Breast epithelium (tissue), 4 donors: ENCODE data around the gene TCN1. TPM values are rescaled to one million over a fixed set of nuclear protein-coding genes. Genes with fewer than 3 reads are reported as not detected.
"Not testable (repeated sequence)": the region's sequence is repeated elsewhere in the genome, so short reads cannot be mapped to it uniquely, and the experiment has no call there.

Experiments
- DNase-seq, 2 donors: peaks; one replicate each; pipeline ENCODE4 v3.0.0-alpha.2; 2019; ENCODE audit warnings: low spot score in 2 of 2
- H3K27ac ChIP-seq, 2 donors: fragments of 200-600 bp; sonication (generic) in 1 of 2; one replicate each; pipeline ENCODE4 v1.5.1; 2016 to 2019; ENCODE audit warnings: mild to moderate bottlenecking in 1 of 2
- H3K27me3 ChIP-seq, 2 donors: fragments of 200-600 bp; sonication (generic) in 1 of 2; one replicate each; pipeline versions ENCODE4 v1.5.1 to v1.6.0; 2017 to 2019; ENCODE audit warnings: control low read depth in 1 of 2, mild to moderate bottlenecking in 1 of 2
- H3K36me3 ChIP-seq: fragments of 200-600 bp; one replicate; pipeline ENCODE4 v1.5.1; 2019
- H3K4me1 ChIP-seq, 2 donors: fragments of 200-600 bp; sonication (generic); one replicate each; pipeline ENCODE4 v1.5.1; 2016 to 2019; ENCODE audit warnings: control low read depth in 1 of 2
- H3K4me3 ChIP-seq, 3 donors: fragments of 200-600 bp; sonication (generic); 1 replicate in 2 of 3; 2 replicates in 1 of 3; pipeline ENCODE4 v1.5.1; 2016 to 2019; ENCODE audit warnings: mild to moderate bottlenecking in 3 of 3, moderate library complexity in 2 of 3
- H3K9me3 ChIP-seq, 2 donors: fragments of 200-600 bp; sonication (generic) in 1 of 2; one replicate each; pipeline ENCODE4 v1.5.1; 2016 to 2019; ENCODE audit warnings: control low read depth in 1 of 2
- POLR2A ChIP-seq: fragments of 450-650 bp; IDR thresholded peaks from one replicate; pipeline ENCODE4 v1.6.1; 2016; ENCODE audit warnings: antibody characterized with exemption, mild to moderate bottlenecking, moderate library complexity
- POLR2AphosphoS5 ChIP-seq, 3 donors: sonication (generic); formaldehyde crosslinking; IDR thresholded peaks; one replicate each; pipeline ENCODE4 v1.6.1; 2017; ENCODE audit warnings: antibody characterized with exemption in 3 of 3
- intact Hi-C: fragments of 100-400 bp; cut with DNase I; formaldehyde crosslinking; loops from one replicate; pipeline ENCODE4 v1.15.1; 2023; ENCODE audit warnings: low total_unique reads
- total RNA-seq, 3 donors: library from RNA; depleted of rRNA; stranded (reverse); fragments of >200 nt; gene quantifications; one replicate each; pipeline ENCODE4 v1.1.0, GENCODE V29; 2016
- TF ChIP-seq, protein P1 (sequence below), 3 donors: fragments of 450-650 bp; IDR thresholded peaks; one replicate each; pipeline ENCODE4 v1.5.1; 2016 to 2017; ENCODE audit warnings: antibody characterized with exemption in 3 of 3, mild to moderate bottlenecking in 3 of 3, moderate library complexity in 3 of 3

Gene TCN1
- total RNA-seq = 100 to 1,000 TPM in 1 of 3 donors, 10 to 100 TPM in 1, not detected in 1; 45.6 to 112 TPM

- H3K27ac ChIP-seq = peak within 1 kb of the TSS; percentile 72 to 74
- H3K36me3 ChIP-seq = no peaks in the 10 kb centered on the region
- no peaks in the 10 kb centered on the region for H3K4me1 ChIP-seq
- H3K4me3 ChIP-seq = no peak within 1 kb of the TSS
- no peaks in the 10 kb centered on the region for H3K9me3 ChIP-seq
- no peaks in the 10 kb centered on the region for H3K27me3 ChIP-seq
- intact Hi-C loops = no loop called here
- DNase-seq = peak in 1 of 2 donors; percentile 23
- TF ChIP-seq, protein P1, sequence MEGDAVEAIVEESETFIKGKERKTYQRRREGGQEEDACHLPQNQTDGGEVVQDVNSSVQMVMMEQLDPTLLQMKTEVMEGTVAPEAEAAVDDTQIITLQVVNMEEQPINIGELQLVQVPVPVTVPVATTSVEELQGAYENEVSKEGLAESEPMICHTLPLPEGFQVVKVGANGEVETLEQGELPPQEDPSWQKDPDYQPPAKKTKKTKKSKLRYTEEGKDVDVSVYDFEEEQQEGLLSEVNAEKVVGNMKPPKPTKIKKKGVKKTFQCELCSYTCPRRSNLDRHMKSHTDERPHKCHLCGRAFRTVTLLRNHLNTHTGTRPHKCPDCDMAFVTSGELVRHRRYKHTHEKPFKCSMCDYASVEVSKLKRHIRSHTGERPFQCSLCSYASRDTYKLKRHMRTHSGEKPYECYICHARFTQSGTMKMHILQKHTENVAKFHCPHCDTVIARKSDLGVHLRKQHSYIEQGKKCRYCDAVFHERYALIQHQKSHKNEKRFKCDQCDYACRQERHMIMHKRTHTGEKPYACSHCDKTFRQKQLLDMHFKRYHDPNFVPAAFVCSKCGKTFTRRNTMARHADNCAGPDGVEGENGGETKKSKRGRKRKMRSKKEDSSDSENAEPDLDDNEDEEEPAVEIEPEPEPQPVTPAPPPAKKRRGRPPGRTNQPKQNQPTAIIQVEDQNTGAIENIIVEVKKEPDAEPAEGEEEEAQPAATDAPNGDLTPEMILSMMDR (IDR thresholded peaks at IDR 0.05) = no peak
- TF ChIP-seq POLR2AphosphoS5 (IDR thresholded peaks at IDR 0.05) (no peak), POLR2A (no peak)
These were observed at the start of gene TCN1 for GRCh38 chr11:59866397-59866796. TCN1 (minus strand) TSS chr11:59866487; CDS start chr11:59866470, 17 bp downstream.

GRCh38 chr11:59903569-59903968 is 37.3 kb upstream of the TCN1 start:
- H3K4me3 ChIP-seq, H3K4me1 ChIP-seq, H3K27me3 ChIP-seq, intact Hi-C loops, H3K9me3 ChIP-seq, H3K36me3 ChIP-seq, H3K27ac ChIP-seq, DNase-seq: not testable (repeated sequence)

- no peaks in the 10 kb centered on the region for H3K36me3 ChIP-seq
- no peaks in the 10 kb centered on the region for H3K4me1 ChIP-seq
- H3K4me3 ChIP-seq = no peak overlapping the region
- no peaks in the 10 kb centered on the region for H3K27me3 ChIP-seq
- TF ChIP-seq POLR2A = no peak
- TF ChIP-seq, protein P1 (IDR thresholded peaks at IDR 0.05) = no peak
- TF ChIP-seq POLR2AphosphoS5 (IDR thresholded peaks at IDR 0.05) = no peak
- no peak for DNase-seq
- H3K9me3 ChIP-seq = no peaks in the 10 kb centered on the region
- no peak overlapping the region for H3K27ac ChIP-seq
- intact Hi-C loops = no loop called here
These were observed 35.0 kb upstream of the TCN1 start for GRCh38 chr11:59901306-59901705.

- no peaks in the 10 kb centered on the region for H3K9me3 ChIP-seq
- H3K27ac ChIP-seq = no peak overlapping the region
- H3K4me3 ChIP-seq = no peak overlapping the region
- intact Hi-C loops = no loop called here
- no peaks in the 10 kb centered on the region for H3K36me3 ChIP-seq
- H3K27me3 ChIP-seq = no peaks in the 10 kb centered on the region
- DNase-seq = no peak
- H3K4me1 ChIP-seq = no peaks in the 10 kb centered on the region
- TF ChIP-seq, protein P1 (IDR thresholded peaks at IDR 0.05) = no peak
- no peak for TF ChIP-seq POLR2A
- no peak for TF ChIP-seq POLR2AphosphoS5 (IDR thresholded peaks at IDR 0.05)
These were observed 34.3 kb upstream of the TCN1 start for GRCh38 chr11:59900366-59901126.

DNA sequence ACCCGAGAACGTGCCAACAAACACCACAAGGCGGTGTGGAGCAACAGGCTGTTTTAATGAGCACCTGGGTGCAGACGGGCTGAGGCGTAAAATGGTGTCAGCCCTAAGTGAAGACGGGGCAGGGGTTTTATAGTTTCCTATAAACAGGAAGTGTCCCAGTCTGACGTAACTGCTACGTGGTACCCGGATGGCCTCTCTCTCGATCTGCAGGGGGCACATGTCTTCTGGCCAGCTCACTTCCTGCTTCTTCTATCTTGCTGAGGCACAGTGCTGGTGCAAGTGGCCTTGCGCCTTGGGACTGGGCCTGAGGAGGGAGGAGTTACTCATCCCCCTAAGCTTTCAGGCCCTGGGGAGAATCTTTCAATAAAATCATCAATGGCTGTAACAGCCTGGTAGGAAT is 33.2 kb upstream of the TCN1 start:
- no peaks in the 10 kb centered on the region for H3K36me3 ChIP-seq
- no peak overlapping the region for H3K27ac ChIP-seq

More for the DNA sequence above, 33.2 kb upstream of the TCN1 start:
- Histone ChIP-seq H3K4me3 (no peak overlapping the region), H3K4me1 (no peaks in the 10 kb centered on the region), H3K27me3 (no peaks in the 10 kb centered on the region), H3K9me3 (no peaks in the 10 kb centered on the region)
- TF ChIP-seq POLR2AphosphoS5 (IDR thresholded peaks at IDR 0.05) (no peak), POLR2A (no peak)
- TF ChIP-seq, protein P1 (IDR thresholded peaks at IDR 0.05) = no peak
- DNase-seq = no peak
- intact Hi-C loops = no loop called here
